Lower lobe of right lung (tissue), 2 donors: ENCODE measurements around the gene SHC3. TPM values are rescaled to one million over a fixed set of nuclear protein-coding genes. Genes with fewer than 3 reads are reported as not detected.

ENCODE experiments used
- ATAC-seq, 2 donors: fragments of 200-7000 bp; cut with Tn5 transposase; one replicate each; pipeline ENCODE4 v1.9.1; 2020 to 2022; ENCODE audit warnings: mild to moderate bottlenecking in 2 of 2, moderate library complexity in 2 of 2
- DNase-seq: peaks from one replicate; pipeline ENCODE4 v3.0.0-alpha.2; 2020
- H3K27ac ChIP-seq: fragments of 200-600 bp; one replicate; pipeline ENCODE4 v1.8.0; 2022
- H3K27me3 ChIP-seq: fragments of 200-600 bp; one replicate; pipeline ENCODE4 v1.8.0; 2022; ENCODE audit warnings: low read depth
- H3K36me3 ChIP-seq: fragments of 200-600 bp; one replicate; pipeline ENCODE4 v1.8.0; 2022; ENCODE audit warnings: mild to moderate bottlenecking
- H3K4me1 ChIP-seq: fragments of 200-600 bp; one replicate; pipeline ENCODE4 v1.8.0; 2022
- H3K4me3 ChIP-seq: fragments of 200-600 bp; one replicate; pipeline ENCODE4 v1.8.0; 2022; ENCODE audit warnings: mild to moderate bottlenecking
- H3K9me3 ChIP-seq: fragments of 200-600 bp; one replicate; pipeline ENCODE4 v1.8.0; 2022
- CTCF ChIP-seq: fragments of 200-600 bp; IDR thresholded peaks from one replicate; pipeline ENCODE4 v1.8.0; 2022; ENCODE audit warnings: antibody characterized with exemption, mild to moderate bottlenecking
- intact Hi-C: fragments of 100-400 bp; cut with DNase I; formaldehyde crosslinking; loops from one replicate; pipeline ENCODE4 v1.11.0; 2022
- total RNA-seq: library from RNA; stranded (reverse); fragmentation: NEBNext Ultra II Directional; extraction: Animal tissue kit (Norgen Biotek cat#: 25700); gene quantifications from one replicate; pipeline ENCODE4 v1.2.1, GENCODE V29; 2021
- donor health status: DM: no; HTN: yes; CAD: no; lungs with severe emphysema.

SHC3 gene
- total RNA-seq, 1 donor from 2014 or later, result 13.2 TPM

GRCh38 chr9:88979021-88979420 is 199.6 kb downstream of the SHC3 start:
- Histone ChIP-seq H3K27ac (no peak overlapping the region), H3K4me3 (no peak overlapping the region), H3K36me3 (no peaks in the 10 kb centered on the region), H3K27me3 (no peaks in the 10 kb centered on the region), H3K4me1 (no peaks in the 10 kb centered on the region), H3K9me3 (peaks cover 6% of the 10 kb centered on the region)
- intact Hi-C loops, result no loop called here
- no peak for TF ChIP-seq CTCF
- ATAC-seq, result no peak
- no peak for DNase-seq

GRCh38 chr9:88978034-88978433 is 200.6 kb downstream of the SHC3 start:
- H3K27ac ChIP-seq, result no peak overlapping the region
- ATAC-seq (no peak), DNase-seq (no peak)
- peaks cover 6% of the 10 kb centered on the region for H3K9me3 ChIP-seq
- intact Hi-C loops, result no loop called here
- no peak for TF ChIP-seq CTCF
- H3K36me3 ChIP-seq, result no peaks in the 10 kb centered on the region
- H3K27me3 ChIP-seq, result no peaks in the 10 kb centered on the region
- no peak overlapping the region for H3K4me3 ChIP-seq
- H3K4me1 ChIP-seq, result no peaks in the 10 kb centered on the region

GRCh38 chr9:88976890-88977257 is 201.7 kb downstream of the SHC3 start:
- Histone ChIP-seq H3K4me3 (no peak overlapping the region), H3K36me3 (no peaks in the 10 kb centered on the region), H3K9me3 (peaks cover 3% of the 10 kb centered on the region), H3K4me1 (no peaks in the 10 kb centered on the region), H3K27ac (no peak overlapping the region), H3K27me3 (no peaks in the 10 kb centered on the region)
- DNase-seq (no peak), ATAC-seq (no peak)
- intact Hi-C loops, result no loop called here
- TF ChIP-seq CTCF, result no peak

- H3K4me3 ChIP-seq, result no peak overlapping the region
- no peak for DNase-seq
- H3K36me3 ChIP-seq, result no peaks in the 10 kb centered on the region
- intact Hi-C loops, result no loop called here
- no peaks in the 10 kb centered on the region for H3K4me1 ChIP-seq
- H3K9me3 ChIP-seq, result no peaks in the 10 kb centered on the region
- no peak for ATAC-seq
- no peak for TF ChIP-seq CTCF
- H3K27ac ChIP-seq, result no peak overlapping the region
- H3K27me3 ChIP-seq, result no peaks in the 10 kb centered on the region
These were observed 202.4 kb downstream of the SHC3 start for GRCh38 chr9:88975966-88976889.

GRCh38 chr9:88974641-88975040 is 204.0 kb downstream of the SHC3 start:
- Histone ChIP-seq H3K4me1 (no peaks in the 10 kb centered on the region), H3K36me3 (no peaks in the 10 kb centered on the region), H3K4me3 (no peak overlapping the region), H3K27ac (no peak overlapping the region), H3K9me3 (no peaks in the 10 kb centered on the region), H3K27me3 (no peaks in the 10 kb centered on the region)
- no peak for ATAC-seq
- no peak for TF ChIP-seq CTCF
- intact Hi-C loops, result no loop called here
- DNase-seq, result no peak
